OCI-LY1 (cell line): ENCODE measurements around the gene TRPC4.

ENCODE experiments used
- EZH2 ChIP-seq: fragments of 200-600 bp; sonication (generic), shearing (Covaris generic); IDR thresholded peaks from 2 replicates; pipeline ENCODE4 v1.8.0; 2017; ENCODE audit warnings: borderline replicate concordance, mixed run types, mild to moderate bottlenecking, antibody characterized with exemption, low read length, moderate library complexity, mixed read lengths
- TF ChIP-seq, protein P1 (sequence below): fragments of 200-600 bp; sonication (generic), shearing (Covaris generic); IDR thresholded peaks from 2 replicates; pipeline ENCODE4 v1.5.1; 2017; ENCODE audit warnings: mild to moderate bottlenecking, antibody characterized with exemption, low read length, moderate library complexity, mixed read lengths

GRCh38 chr13:37706041-37706440 is 163.5 kb downstream of the TRPC4 start:
- TF ChIP-seq, protein P1, sequence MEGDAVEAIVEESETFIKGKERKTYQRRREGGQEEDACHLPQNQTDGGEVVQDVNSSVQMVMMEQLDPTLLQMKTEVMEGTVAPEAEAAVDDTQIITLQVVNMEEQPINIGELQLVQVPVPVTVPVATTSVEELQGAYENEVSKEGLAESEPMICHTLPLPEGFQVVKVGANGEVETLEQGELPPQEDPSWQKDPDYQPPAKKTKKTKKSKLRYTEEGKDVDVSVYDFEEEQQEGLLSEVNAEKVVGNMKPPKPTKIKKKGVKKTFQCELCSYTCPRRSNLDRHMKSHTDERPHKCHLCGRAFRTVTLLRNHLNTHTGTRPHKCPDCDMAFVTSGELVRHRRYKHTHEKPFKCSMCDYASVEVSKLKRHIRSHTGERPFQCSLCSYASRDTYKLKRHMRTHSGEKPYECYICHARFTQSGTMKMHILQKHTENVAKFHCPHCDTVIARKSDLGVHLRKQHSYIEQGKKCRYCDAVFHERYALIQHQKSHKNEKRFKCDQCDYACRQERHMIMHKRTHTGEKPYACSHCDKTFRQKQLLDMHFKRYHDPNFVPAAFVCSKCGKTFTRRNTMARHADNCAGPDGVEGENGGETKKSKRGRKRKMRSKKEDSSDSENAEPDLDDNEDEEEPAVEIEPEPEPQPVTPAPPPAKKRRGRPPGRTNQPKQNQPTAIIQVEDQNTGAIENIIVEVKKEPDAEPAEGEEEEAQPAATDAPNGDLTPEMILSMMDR: no peak
- no peak for TF ChIP-seq EZH2
